Mucosa of gallbladder (tissue), 1 donor: ENCODE data around the gene F8. TPM values are rescaled to one million over a fixed set of nuclear protein-coding genes. Genes with fewer than 3 reads are reported as not detected.
"Not testable (repeated sequence)": the region's sequence is repeated elsewhere in the genome, so short reads cannot be mapped to it uniquely, and the experiment has no call there.

Source experiments
- DNase-seq: peaks from one replicate; pipeline ENCODE4 v3.0.0-alpha.2; 2020; ENCODE audit warnings: low spot score
- total RNA-seq: library from RNA; stranded (reverse); gene quantifications from one replicate; pipeline ENCODE4 v1.2.1, GENCODE V29; 2021
- donor health status: DM: no; HTN: no; CAD: no.

Gene F8
- total RNA-seq, 1 donor from 2014 or later = 5.5 TPM

GRCh38 chrX:154816326-154816898, 206.1 kb downstream of the F8 start:
- not testable (repeated sequence) for DNase-seq

GRCh38 chrX:154815274-154815818, 207.2 kb downstream of the F8 start:
- no peak for DNase-seq

GRCh38 chrX:154813801-154814200, 208.7 kb downstream of the F8 start:
- no peak for DNase-seq

GRCh38 chrX:154812341-154813101, 210.0 kb downstream of the F8 start:
- DNase-seq = no peak

GRCh38 chrX:154809939-154810665, 212.4 kb downstream of the F8 start:
- no peak for DNase-seq

GRCh38 chrX:154806837-154807501, 215.6 kb downstream of the F8 start:
- DNase-seq = no peak

GRCh38 chrX:154805696-154806091, 216.8 kb downstream of the F8 start:
- DNase-seq = no peak

- peak; percentile 74 for DNase-seq
Measured at GRCh38 chrX:154804957-154805695, 217.4 kb downstream of the F8 start, which contains the start of gene MPP1. Gene MPP1, minus strand, starts transcription at chrX:154805485. Its CDS starts 112 bp downstream, at chrX:154805373.

GRCh38 chrX:154804261-154804956, 218.1 kb downstream of the F8 start:
- no peak for DNase-seq

- no peak for DNase-seq
Measured at GRCh38 chrX:154802947-154803346, 219.6 kb downstream of the F8 start.

- no peak for DNase-seq
Measured at GRCh38 chrX:154800478-154801210, 221.9 kb downstream of the F8 start.

- DNase-seq = peak; percentile 75
Measured at GRCh38 chrX:154799556-154800348, 222.8 kb downstream of the F8 start.

GRCh38 chrX:154797006-154797405, 225.5 kb downstream of the F8 start:
- DNase-seq = no peak

- DNase-seq = no peak
Measured at GRCh38 chrX:154795016-154795415, 227.5 kb downstream of the F8 start.

- no peak for DNase-seq
Measured at GRCh38 chrX:154793084-154793795, 229.3 kb downstream of the F8 start.

GRCh38 chrX:154791939-154792338, 230.6 kb downstream of the F8 start:
- DNase-seq = no peak

- peak; percentile 32 for DNase-seq
Measured at GRCh38 chrX:154791467-154791866, 231.1 kb downstream of the F8 start.
